SJCRH30 (cell line): ENCODE measurements around the gene SNW1. TPM values are rescaled to one million over a fixed set of nuclear protein-coding genes. Genes with fewer than 3 reads are reported as not detected.
"Not testable (repeated sequence)": the region's sequence is repeated elsewhere in the genome, so short reads cannot be mapped to it uniquely, and the experiment has no call there.

Experiments used
- DNase-seq, 2 experiments: peaks; one replicate each; pipeline ENCODE4 v3.0.0-alpha.2; 2015 to 2020
- H3K27ac ChIP-seq: fragments of 250-450 bp; sonication (Bioruptor Pico); 2 replicates; pipeline ENCODE4 v1.5.1; 2020; ENCODE audit warnings: mild to moderate bottlenecking, moderate library complexity
- H3K27me3 ChIP-seq: fragments of 250-450 bp; sonication (Bioruptor Pico); 2 replicates; pipeline ENCODE4 v1.5.1; 2020; ENCODE audit warnings: mild to moderate bottlenecking, moderate library complexity
- H3K36me3 ChIP-seq: fragments of 250-450 bp; sonication (Bioruptor Pico); 2 replicates; pipeline ENCODE4 v1.5.1; 2020; ENCODE audit warnings: mild to moderate bottlenecking, moderate library complexity
- H3K4me1 ChIP-seq: fragments of 250-450 bp; sonication (Bioruptor Pico); 2 replicates; pipeline ENCODE4 v1.5.1; 2020; ENCODE audit warnings: mild to moderate bottlenecking, moderate library complexity
- H3K4me3 ChIP-seq: fragments of 250-450 bp; sonication (Bioruptor Pico); 2 replicates; pipeline ENCODE4 v1.5.1; 2020; ENCODE audit warnings: mild to moderate bottlenecking, moderate library complexity
- H3K9me3 ChIP-seq: fragments of 250-450 bp; sonication (Bioruptor Pico); replicated peaks from 2 replicates; pipeline ENCODE4 v1.5.1; 2020; ENCODE audit warnings: mild to moderate bottlenecking, moderate library complexity
- total RNA-seq: library from RNA; depleted of rRNA; stranded (reverse); fragments of >200 nt; shearing (Covaris generic); gene quantifications from 2 replicates; pipeline ENCODE4 v1.2.3, GENCODE V29; 2014

The SNW1 gene
- total RNA-seq, 1 experiment from 2014 or later: 82.3 TPM

DNA sequence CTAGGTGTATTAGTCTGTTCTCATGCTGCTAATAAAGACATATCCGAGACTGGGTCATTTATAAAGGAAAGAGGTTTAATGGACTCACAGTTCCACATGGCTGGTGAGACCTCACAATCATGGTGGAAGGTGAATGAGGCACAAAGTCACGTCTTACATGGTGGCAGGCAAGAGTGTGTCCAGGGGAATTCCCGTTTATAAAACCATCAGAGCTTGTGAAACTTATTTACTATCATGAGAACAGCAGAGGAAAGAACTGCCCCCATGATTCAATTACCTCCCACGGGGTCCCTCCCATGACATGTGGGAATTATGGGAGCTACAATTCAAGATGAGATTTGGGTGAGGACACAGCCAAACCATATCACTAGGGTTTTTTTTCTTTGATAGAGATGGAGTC lies 13.0 kb upstream of the SNW1 start:
- DNase-seq, H3K9me3 ChIP-seq, H3K4me3 ChIP-seq: not testable (repeated sequence)

DNA sequence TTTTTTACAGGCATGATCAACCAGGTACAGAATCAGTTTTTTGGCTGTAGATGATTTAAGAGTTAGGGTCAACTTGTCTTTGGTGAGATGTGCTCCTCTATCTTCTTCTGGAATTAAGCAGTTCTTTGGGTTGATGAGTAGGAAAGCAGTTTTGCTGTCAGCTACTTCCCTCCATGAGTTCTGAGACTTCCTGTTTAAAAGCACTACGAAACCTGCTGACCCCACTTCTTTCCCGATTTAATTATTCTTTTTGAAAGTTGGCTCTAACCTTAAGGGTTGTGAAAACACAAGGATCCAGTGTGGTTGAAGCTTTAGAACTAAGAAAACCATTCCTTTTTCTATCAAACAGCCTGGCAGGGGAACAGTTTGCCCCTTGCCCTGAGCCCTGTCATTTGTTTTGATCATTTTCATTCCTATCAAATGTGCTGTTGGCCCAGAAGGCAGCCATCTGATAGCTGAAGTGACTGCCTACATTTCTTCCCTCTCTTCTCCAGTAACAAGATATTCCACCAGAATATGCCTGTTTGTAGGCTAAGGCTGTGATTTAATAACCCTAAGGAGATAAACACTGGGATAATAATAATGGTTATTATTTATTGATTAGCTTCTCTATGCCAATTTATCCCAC lies 7.6 kb upstream of the SNW1 start:
- H3K4me3 ChIP-seq, H3K36me3 ChIP-seq, H3K27ac ChIP-seq, H3K4me1 ChIP-seq, H3K27me3 ChIP-seq, H3K9me3 ChIP-seq, DNase-seq: not testable (repeated sequence)

More for the DNA sequence above, 13.0 kb upstream of the SNW1 start:
- H3K27me3 ChIP-seq, H3K36me3 ChIP-seq, H3K27ac ChIP-seq, H3K4me1 ChIP-seq: not testable (repeated sequence)

DNA sequence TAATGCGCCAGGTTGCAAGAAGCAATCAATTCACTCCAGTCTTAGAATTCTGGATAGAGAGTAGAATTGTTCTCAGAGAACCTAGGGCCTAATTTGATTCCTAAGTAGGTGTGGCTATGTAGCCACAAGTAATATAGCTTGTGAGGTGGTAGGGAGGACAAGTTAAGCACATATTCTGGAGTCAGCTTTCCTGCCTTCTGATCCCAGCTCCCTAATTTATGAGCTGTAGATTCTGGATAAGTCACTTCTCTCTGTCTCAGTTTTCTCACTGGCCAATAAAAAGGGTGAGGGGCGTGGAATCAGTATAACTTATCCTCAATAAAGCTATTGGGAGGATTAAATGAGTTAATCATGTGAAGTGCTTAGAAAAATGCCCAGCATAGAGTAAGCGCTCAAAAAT lies 3.0 kb upstream of the SNW1 start:
- H3K4me3 ChIP-seq: no peak overlapping the region
- no peak overlapping the region for H3K27ac ChIP-seq
- H3K36me3 ChIP-seq: no peaks in the 10 kb centered on the region
- no peaks in the 10 kb centered on the region for H3K9me3 ChIP-seq
- no peaks in the 10 kb centered on the region for H3K4me1 ChIP-seq
- DNase-seq: no peak
- H3K27me3 ChIP-seq: no peaks in the 10 kb centered on the region

DNA sequence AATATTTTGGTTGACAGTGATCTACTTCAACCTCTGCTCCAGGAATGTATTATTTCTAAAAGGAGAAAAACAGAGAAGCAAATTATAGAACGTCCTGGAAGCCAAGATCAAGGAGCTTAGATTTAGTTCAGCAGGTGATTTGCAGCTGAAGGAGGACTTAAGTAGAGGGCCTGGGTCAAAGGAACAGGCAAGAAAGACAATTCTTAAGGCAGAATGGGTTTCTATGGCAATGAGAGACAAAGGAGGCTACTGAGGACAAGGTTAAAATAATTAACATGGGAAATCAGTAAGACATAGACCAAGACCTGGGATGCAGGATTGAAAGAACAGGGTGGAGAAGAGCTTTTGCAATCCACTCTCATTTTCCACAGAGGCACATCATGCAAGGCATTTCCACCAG lies 2.4 kb upstream of the SNW1 start:
- Histone ChIP-seq H3K9me3 (no peaks in the 10 kb centered on the region), H3K36me3 (no peaks in the 10 kb centered on the region), H3K27me3 (no peaks in the 10 kb centered on the region), H3K4me1 (no peaks in the 10 kb centered on the region), H3K27ac (no peak overlapping the region), H3K4me3 (no peak overlapping the region)
- DNase-seq: no peak

DNA sequence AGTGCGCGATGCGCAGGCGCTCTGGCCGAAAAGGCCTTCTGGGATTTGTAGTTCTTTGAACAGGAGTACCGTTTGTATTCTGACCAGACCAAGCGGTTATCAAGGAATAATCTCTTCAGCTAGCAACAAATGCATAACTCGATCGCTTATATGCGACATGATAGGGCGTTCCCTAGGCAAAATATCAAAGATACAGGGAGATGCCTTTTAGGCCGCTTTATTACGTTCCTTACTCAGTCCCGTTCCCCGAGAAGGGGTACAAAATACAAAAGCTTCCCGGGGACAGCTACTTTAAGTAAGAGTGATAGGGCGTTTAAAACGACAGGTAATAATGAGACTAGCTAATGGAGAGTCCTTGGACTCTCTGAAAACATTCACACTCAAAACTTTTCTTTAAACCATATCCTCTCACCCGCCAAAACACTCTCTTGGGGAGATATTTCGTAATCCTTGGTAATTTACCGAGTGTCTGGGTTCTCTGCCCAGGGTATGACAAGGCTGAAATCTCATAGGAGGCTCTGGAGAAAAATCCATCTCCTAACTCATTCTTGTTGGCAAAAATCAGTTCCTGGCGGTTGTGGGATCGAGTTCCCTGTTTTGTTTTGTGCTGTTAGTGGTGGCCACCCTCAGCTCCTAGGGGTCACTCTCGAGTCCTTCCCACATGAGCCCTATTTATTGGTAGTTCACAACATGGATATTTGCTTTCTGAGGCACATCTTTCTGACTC lies 412 bp upstream of the SNW1 start:
- no peaks in the 10 kb centered on the region for H3K27me3 ChIP-seq
- peak; percentile 27 to 56 for DNase-seq

DNA sequence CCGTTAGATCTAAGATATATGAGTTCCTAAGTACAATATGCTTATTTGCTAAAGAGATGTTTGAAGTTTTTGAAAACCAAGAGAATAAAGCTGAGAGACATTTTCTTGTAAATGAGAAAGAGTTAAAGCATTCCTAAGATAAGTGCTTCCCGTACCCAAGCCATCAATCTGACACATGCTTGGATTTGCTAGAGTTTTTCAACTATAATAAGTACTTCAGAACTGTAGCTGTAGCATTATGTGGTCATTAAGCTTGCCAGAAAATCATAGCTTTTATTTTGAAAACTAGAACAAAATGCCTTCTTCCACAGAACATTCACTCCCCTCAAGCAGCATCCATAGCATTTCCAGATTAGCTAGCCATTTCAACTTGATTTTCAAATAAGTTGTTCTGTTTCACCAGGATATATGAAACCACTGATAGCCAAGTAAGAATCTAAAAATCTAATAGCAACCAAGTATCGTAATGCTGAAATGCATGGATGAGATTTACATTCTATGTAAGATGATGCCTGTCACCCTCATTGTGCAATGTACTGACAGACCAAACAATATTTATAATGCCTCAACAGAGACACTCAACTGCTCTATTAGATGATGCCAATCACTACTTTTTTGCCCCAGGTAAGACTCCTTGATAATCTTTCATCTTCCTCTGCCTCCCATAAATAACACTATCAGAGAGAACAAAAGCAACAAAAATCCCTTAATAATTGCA lies 8.0 kb downstream of the SNW1 start:
- Histone ChIP-seq H3K27ac (no peak overlapping the region), H3K9me3 (no peaks in the 10 kb centered on the region), H3K36me3 (peaks cover 58% of the 10 kb centered on the region), H3K4me3 (no peak overlapping the region), H3K27me3 (no peaks in the 10 kb centered on the region), H3K4me1 (no peaks in the 10 kb centered on the region)
- no peak for DNase-seq

More for the DNA sequence above, 412 bp upstream of the SNW1 start:
- Histone ChIP-seq H3K4me3 (peak overlapping the region; percentile 89), H3K36me3 (peaks cover 5% of the 10 kb centered on the region; the same call in 1 of the 2 replicates), H3K9me3 (no peaks in the 10 kb centered on the region), H3K4me1 (no peaks in the 10 kb centered on the region), H3K27ac (peak overlapping the region; percentile 81)

DNA sequence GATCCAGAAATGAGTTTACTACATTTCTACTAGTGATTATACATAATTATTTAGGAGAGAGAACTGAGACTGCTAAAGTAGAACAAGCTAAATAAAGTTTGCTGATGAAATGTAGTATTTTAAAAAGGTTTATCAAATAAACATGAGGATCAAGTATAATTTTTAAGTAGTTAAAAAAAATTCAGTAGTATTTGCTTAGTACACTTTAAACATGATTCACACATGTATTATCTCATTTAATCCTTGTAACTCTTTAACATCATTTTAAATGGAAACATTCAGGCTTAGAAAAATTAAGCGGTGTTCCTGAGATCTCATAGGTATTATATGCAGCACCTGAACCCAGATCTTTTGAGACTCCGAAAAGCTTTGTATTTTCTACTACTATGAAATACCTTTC lies 8.7 kb downstream of the SNW1 start:
- H3K36me3 ChIP-seq: peaks cover 58% of the 10 kb centered on the region
- no peaks in the 10 kb centered on the region for H3K27me3 ChIP-seq
- H3K4me1 ChIP-seq: no peaks in the 10 kb centered on the region
- no peak for DNase-seq
- H3K9me3 ChIP-seq: no peaks in the 10 kb centered on the region
- H3K27ac ChIP-seq: no peak overlapping the region
- no peak overlapping the region for H3K4me3 ChIP-seq

DNA sequence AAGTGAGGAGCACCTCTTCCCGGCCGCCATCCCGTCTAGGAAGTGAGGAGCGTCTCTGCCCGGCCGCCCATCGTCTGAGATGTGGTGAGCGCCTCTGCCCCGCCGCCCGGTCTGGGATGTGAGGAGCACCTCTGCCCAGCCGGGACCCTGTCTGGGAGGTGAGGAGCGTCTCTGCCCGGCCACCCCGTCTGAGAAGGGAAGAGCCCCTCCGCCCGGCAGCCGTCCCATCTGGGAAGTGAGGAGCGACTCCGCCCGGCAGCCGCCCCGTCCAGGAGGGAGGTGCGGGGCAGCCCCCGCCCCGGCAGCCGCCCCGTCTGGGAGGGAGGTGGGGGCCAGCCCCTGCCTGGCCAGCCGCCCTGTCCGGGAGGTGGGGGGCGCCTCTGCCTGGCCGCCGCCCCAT lies 13.5 kb downstream of the SNW1 start:
- H3K27ac ChIP-seq, H3K4me1 ChIP-seq, H3K9me3 ChIP-seq, H3K4me3 ChIP-seq, H3K27me3 ChIP-seq, DNase-seq: not testable (repeated sequence)
- peaks cover 44% of the 10 kb centered on the region for H3K36me3 ChIP-seq

DNA sequence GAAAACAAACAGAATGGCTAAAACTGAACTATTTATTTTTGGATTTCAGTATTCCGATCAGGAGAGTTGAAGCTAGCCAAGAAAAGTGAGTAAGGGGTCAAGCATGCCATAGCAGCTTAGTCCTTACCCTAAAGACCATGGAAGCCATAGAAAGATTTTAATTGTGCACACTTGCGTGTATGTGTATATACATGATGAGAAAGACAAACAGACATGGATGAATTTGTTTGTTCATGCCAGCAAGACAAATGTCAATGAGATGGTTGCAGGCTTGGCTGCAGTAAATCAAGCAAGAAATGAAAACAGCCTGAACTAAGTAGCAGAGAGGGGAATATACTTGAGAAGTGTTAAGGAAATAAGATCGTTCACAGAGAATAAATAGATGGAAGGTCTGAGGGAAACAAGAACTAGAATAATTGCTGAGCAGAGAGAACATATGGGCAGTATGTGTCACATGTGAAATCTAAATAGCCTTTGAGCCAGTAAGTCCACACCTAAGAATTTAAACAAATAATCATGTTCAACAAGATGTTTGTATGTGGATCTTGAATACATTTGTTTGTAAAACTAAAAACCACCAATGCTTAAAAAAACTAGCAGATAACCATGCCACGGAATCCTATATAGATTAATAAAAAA lies 14.8 kb downstream of the SNW1 start:
- Histone ChIP-seq H3K4me3 (no peak overlapping the region), H3K4me1 (no peaks in the 10 kb centered on the region), H3K9me3 (no peaks in the 10 kb centered on the region), H3K27me3 (no peaks in the 10 kb centered on the region), H3K27ac (no peak overlapping the region), H3K36me3 (peaks cover 40% of the 10 kb centered on the region)
- no peak for DNase-seq

DNA sequence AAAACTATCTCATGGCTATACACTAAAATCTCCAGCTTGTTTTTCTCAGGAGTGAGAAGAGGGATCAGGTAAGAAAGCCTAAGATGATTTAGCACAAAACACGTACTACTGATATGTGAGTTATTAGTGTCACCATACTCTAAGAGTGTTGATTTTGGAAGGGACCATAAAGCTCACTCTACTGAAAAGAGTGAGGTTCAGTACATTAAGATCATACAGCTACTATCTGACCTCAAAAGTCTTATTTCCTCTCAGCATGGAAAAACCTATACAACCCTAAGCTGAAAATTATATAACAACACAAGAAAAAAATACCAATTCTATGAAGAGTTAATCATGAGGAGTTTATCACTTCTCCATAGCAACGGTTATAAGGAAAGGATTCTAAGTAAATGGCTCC lies 19.5 kb downstream of the SNW1 start:
- Histone ChIP-seq H3K4me1 (no peaks in the 10 kb centered on the region), H3K27ac (no peak overlapping the region), H3K9me3 (no peaks in the 10 kb centered on the region), H3K27me3 (no peaks in the 10 kb centered on the region), H3K36me3 (peaks cover 42% of the 10 kb centered on the region), H3K4me3 (no peak overlapping the region)
- no peak for DNase-seq

DNA sequence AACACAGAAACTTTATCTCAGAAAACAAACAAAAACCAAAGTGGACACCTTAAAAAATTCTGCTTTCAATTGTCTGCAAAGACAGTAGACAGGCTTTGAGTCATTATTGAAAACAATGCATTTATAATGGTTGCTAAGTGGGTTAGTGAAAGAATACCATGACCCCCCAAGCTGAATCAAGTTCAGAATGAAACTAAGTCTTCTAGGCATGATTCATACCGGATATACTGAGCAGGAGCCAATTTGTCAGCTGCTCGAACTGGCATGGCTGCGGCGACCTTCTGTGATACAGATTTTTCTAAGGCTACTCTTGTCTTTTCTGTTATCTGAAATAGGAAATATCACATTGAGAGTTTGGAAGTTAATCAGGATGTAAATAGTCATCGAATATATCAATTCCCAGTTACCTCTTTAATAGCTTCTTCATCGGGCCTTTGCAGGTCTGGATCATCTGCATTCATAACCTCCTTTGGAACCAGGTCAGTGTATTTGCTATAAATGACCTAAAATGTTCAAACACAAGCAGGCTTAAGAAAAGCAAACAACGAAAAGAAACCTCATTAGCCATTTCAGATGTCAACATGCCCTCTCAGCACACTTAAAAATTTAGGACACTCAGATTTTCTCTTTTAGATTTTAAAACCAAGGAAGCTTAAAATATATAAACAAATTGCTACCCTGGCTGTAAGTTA lies 22.3 kb downstream of the SNW1 start:
- Histone ChIP-seq H3K4me3 (no peak overlapping the region), H3K9me3 (no peaks in the 10 kb centered on the region), H3K27me3 (no peaks in the 10 kb centered on the region), H3K27ac (no peak overlapping the region), H3K36me3 (peaks cover 56% of the 10 kb centered on the region), H3K4me1 (no peaks in the 10 kb centered on the region)
- DNase-seq: no peak

DNA sequence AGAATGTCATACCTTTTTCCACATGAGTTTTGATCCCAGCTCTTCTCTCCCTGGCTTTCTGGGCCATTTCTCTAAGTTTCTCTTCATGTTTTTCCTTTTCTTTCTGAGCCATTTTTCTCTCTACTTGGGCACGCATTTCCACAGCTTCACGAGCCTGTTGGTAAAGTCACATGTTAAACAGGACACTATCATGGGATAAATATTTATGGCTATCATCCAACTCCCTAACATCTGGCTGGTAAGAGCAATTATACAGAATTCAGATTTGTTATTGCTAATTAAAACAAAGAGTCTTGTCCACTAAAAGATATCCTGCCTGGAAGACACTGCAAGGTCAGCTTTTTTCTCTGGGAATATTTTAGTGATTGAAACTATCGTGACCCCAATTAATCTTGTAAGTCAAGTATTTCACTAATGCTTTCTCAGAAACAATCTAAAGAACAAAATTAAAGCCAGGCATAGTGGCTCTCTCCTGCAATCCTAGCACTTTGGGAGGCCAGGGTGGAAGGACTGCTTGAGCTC lies 29.9 kb downstream of the SNW1 start:
- H3K4me1 ChIP-seq: no peaks in the 10 kb centered on the region
- H3K27me3 ChIP-seq: no peaks in the 10 kb centered on the region
- DNase-seq: no peak
- no peaks in the 10 kb centered on the region for H3K9me3 ChIP-seq
- H3K36me3 ChIP-seq: peaks cover 82% of the 10 kb centered on the region
- no peak overlapping the region for H3K4me3 ChIP-seq
- H3K27ac ChIP-seq: no peak overlapping the region

DNA sequence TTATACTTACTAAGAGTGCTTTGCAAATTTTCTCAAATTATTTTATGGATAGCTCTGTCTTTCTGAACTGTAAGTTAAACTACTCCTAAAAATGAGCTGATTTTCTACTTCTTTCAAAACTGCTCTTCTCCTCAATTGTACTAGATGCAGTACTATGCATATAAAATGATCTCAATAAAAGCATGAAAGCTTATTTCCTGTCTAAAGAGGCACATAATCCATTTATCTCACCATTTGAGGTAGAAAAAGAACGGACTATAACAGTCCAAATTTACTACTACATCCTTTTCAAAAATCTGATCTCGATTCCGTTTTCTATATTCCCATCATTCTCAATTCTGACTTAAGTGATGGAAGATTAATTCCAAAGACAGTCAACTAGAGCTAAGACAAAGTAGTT lies 38.7 kb downstream of the SNW1 start:
- no peak overlapping the region for H3K27ac ChIP-seq
- H3K4me3 ChIP-seq: no peak overlapping the region
- no peak for DNase-seq
- H3K36me3 ChIP-seq: peaks cover 86% of the 10 kb centered on the region
- no peaks in the 10 kb centered on the region for H3K9me3 ChIP-seq
- no peaks in the 10 kb centered on the region for H3K27me3 ChIP-seq
- no peaks in the 10 kb centered on the region for H3K4me1 ChIP-seq

DNA sequence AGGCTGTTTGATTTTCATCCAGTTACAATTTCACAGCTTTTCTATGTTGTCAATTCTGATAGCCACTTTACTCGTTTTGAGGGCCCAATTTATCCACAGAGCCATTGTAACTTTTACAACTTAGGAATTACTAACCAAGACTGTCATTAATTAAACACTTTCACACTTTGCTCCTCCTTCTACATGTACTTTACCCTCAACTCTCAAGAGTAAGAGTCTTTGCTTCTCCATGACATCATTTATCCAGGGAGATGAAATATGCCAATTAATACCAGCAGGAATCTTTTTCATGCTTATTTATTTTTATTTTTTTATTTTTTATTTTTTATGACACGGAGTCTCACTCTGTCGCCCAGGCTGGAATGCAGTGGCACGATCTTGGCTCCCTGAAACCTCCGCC lies 39.5 kb downstream of the SNW1 start:
- Histone ChIP-seq H3K36me3 (peaks cover 85% of the 10 kb centered on the region), H3K4me3 (no peak overlapping the region), H3K9me3 (no peaks in the 10 kb centered on the region), H3K27ac (no peak overlapping the region), H3K4me1 (no peaks in the 10 kb centered on the region), H3K27me3 (no peaks in the 10 kb centered on the region)
- no peak for DNase-seq
